LNCAP (cell line): ENCODE measurements around the gene RPS4Y2.

ENCODE experiments used
- TF ChIP-seq, protein P1 (sequence below): fragments of 450-650 bp; IDR thresholded peaks from 2 replicates; pipeline ENCODE4 v1.5.1; 2017; ENCODE audit warnings: mild to moderate bottlenecking

The RPS4Y2 gene

DNA sequence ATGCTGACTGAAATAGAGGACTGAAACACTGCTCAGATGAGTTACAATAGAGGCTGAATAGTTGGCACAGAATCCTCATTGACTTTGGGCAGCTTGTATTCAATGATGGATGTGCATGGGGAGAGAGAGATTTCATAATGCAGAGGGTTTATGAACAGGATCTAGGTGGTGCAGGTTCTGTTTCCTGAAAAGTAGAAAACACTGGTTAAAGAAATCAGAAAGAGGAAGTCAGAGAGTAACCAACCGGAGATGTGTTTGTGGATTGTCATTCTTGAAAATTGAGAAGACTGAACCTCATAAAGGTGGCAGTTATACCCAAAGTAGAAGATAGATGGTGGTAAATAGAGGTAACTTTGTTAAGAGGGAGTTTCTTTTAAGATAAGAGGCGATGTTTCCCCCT, 8.0 kb downstream of the RPS4Y2 start:
- TF ChIP-seq, protein P1, sequence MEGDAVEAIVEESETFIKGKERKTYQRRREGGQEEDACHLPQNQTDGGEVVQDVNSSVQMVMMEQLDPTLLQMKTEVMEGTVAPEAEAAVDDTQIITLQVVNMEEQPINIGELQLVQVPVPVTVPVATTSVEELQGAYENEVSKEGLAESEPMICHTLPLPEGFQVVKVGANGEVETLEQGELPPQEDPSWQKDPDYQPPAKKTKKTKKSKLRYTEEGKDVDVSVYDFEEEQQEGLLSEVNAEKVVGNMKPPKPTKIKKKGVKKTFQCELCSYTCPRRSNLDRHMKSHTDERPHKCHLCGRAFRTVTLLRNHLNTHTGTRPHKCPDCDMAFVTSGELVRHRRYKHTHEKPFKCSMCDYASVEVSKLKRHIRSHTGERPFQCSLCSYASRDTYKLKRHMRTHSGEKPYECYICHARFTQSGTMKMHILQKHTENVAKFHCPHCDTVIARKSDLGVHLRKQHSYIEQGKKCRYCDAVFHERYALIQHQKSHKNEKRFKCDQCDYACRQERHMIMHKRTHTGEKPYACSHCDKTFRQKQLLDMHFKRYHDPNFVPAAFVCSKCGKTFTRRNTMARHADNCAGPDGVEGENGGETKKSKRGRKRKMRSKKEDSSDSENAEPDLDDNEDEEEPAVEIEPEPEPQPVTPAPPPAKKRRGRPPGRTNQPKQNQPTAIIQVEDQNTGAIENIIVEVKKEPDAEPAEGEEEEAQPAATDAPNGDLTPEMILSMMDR: no peak

- TF ChIP-seq, protein P1: no peak
These were observed 9.2 kb downstream of the RPS4Y2 start for GRCh38 chrY:20765117-20765516.

GRCh38 chrY:20770755-20771154, 14.8 kb downstream of the RPS4Y2 start:
- TF ChIP-seq, protein P1: no peak

- TF ChIP-seq, protein P1: no peak
These were observed 20.2 kb downstream of the RPS4Y2 start for GRCh38 chrY:20776104-20776503.

- TF ChIP-seq, protein P1: no peak
These were observed 24.3 kb downstream of the RPS4Y2 start for GRCh38 chrY:20780104-20780654.

DNA sequence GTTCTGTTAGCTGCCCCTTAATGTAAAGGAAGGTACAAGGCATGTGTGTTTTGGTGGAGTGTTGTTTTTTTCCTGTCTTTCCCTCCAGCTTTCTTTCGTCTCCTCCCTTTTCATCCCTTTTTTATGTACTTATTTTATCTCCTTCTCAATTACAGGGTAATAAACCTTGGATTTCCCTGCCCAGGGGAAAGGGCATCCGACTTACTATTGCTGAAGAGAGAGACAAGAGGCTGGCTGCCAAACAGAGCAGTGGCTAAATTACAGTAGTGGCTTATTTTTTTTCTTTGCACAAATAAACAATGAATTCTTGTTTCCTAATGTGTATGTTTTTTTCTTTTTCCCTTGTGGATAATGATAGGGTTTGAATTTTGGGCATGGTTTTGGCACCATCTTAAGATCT, 24.9 kb downstream of the RPS4Y2 start:
- TF ChIP-seq, protein P1: no peak

- TF ChIP-seq, protein P1: no peak
These were observed 25.5 kb downstream of the RPS4Y2 start for GRCh38 chrY:20781408-20781807.

DNA sequence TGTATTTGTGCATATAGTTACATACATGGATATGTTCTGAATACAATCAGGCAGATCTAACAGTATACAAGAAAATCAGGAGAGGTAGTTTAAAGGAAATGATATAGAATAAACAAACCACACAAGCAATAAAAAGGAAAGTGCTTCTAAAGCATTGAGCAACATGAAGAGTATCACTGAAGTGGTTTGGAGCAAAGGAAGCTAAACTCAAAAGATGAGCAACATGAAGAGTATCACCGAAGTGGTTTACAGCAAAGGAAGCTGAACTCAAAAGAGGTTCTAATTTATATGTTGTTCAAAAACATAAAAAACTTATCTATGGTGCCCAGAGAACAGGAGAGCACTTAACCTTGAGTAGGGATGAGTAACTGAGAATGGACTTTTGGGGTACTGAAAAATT, 29.1 kb downstream of the RPS4Y2 start:
- TF ChIP-seq, protein P1: no peak
